Activated T-helper 2 cell treated with anti-CD3 and anti-CD28 coated beads, Interferon-gamma antibody, Interleukin-2, Interleukin-4, amounts not matched to agents 10 μg/mL and 5 μg/mL and 100 μg/mL, durations not matched to agents 14 hours and 24 hours and 36 hours (primary cell): Measurements from ENCODE around the gene SLC16A10. TPM values are rescaled to one million over a fixed set of nuclear protein-coding genes. Genes with fewer than 3 reads are reported as not detected.
"Not testable (repeated sequence)": the region's sequence is repeated elsewhere in the genome, so short reads cannot be mapped to it uniquely, and the experiment has no call there.

ENCODE experiments used
- DNase-seq: peaks from one replicate; pipeline ENCODE4 v3.0.0; 2021; ENCODE audit warnings: low spot score
- H3K27ac Mint-ChIP-seq: one replicate; pipeline ENCODE4 v1.8.0; 2021; ENCODE audit warnings: mixed read lengths
- H3K27me3 Mint-ChIP-seq: one replicate; pipeline ENCODE4 v1.8.0; 2021; ENCODE audit warnings: low read depth, mixed read lengths
- H3K36me3 Mint-ChIP-seq: one replicate; pipeline ENCODE4 v1.8.0; 2021; ENCODE audit warnings: low read depth, mixed read lengths
- H3K4me1 Mint-ChIP-seq: one replicate; pipeline ENCODE4 v1.8.0; 2021; ENCODE audit warnings: low read depth, mixed read lengths
- H3K4me3 Mint-ChIP-seq: one replicate; pipeline ENCODE4 v1.8.0; 2021; ENCODE audit warnings: low read depth, mild to moderate bottlenecking, moderate library complexity, mixed read lengths
- H3K9me3 Mint-ChIP-seq: one replicate; pipeline ENCODE4 v1.8.0; 2021; ENCODE audit warnings: mixed read lengths
- intact Hi-C: fragments of 100-400 bp; cut with micrococcal nuclease; formaldehyde crosslinking; loops from one replicate; pipeline ENCODE4 v1.15.1; 2023
- total RNA-seq: library from RNA; stranded (reverse); gene quantifications from 2 replicates; pipeline ENCODE4 v1.2.3, GENCODE V29; 2022

SLC16A10 gene, protein sequence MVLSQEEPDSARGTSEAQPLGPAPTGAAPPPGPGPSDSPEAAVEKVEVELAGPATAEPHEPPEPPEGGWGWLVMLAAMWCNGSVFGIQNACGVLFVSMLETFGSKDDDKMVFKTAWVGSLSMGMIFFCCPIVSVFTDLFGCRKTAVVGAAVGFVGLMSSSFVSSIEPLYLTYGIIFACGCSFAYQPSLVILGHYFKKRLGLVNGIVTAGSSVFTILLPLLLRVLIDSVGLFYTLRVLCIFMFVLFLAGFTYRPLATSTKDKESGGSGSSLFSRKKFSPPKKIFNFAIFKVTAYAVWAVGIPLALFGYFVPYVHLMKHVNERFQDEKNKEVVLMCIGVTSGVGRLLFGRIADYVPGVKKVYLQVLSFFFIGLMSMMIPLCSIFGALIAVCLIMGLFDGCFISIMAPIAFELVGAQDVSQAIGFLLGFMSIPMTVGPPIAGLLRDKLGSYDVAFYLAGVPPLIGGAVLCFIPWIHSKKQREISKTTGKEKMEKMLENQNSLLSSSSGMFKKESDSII
- 2.9 and 3.6 TPM in 2 replicates for total RNA-seq

GRCh38 chr6:111087106-111087835, at the start of gene SLC16A10:
Gene SLC16A10, plus strand, starts transcription at chr6:111087503. Its CDS starts 250 bp downstream, at chr6:111087753.
- peak within 1 kb of the TSS; percentile 4 for H3K27ac Mint-ChIP-seq
- H3K36me3 Mint-ChIP-seq, result no peaks in the 10 kb centered on the region
- DNase-seq, result peak; percentile 66
- H3K9me3 Mint-ChIP-seq, result no peaks in the 10 kb centered on the region
- peaks cover 22% of the 10 kb centered on the region for H3K4me1 Mint-ChIP-seq
- peak within 1 kb of the TSS; percentile 80 for H3K4me3 Mint-ChIP-seq
- intact Hi-C loops, result no loop called here
- H3K27me3 Mint-ChIP-seq, result peaks cover 19% of the 10 kb centered on the region

DNA sequence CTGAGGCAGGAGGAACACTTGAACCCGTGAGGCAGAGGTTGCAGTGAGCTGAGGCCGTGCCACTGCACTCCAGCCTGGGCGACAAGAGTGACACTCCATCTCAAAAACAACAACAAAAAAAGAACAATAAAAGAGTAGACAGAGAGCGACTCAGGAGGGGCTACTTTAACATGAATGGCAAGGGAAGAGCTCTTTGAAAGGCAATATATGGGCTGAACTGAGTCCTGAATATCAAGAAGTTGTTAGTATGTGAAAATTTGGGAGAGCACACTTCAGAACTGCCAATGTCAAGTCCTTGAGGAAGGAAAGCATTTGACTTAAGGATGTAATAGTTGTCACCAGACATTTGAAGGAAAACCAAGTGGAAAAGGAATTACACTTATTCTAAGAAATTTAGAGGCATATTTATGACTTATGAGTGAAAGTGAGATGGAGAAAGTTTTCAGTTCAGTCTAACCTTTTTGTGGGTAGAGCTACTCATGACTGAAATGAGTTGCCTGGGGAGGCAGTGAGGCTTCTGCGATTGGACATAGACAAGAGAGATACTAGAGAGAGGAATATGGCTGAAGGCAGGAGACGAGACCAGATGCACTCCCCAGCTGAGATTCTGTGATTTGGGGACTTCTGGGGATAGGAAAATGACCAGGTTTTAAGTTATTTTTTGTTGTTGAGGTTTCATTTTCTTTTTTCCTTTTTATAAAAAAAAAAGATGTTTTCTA, 48.6 kb upstream of the SLC16A10 start:
- Mint-ChIP-seq H3K36me3 (no peaks in the 10 kb centered on the region), H3K4me3 (no peak overlapping the region), H3K9me3 (peaks cover 4% of the 10 kb centered on the region), H3K27me3 (peaks cover 9% of the 10 kb centered on the region), H3K4me1 (peaks cover 5% of the 10 kb centered on the region), H3K27ac (no peak overlapping the region)
- DNase-seq, result no peak
- intact Hi-C loops, result no loop called here

GRCh38 chr6:111041917-111042316, 45.4 kb upstream of the SLC16A10 start:
- Mint-ChIP-seq H3K27me3 (peaks cover 19% of the 10 kb centered on the region), H3K4me1 (peaks cover 5% of the 10 kb centered on the region), H3K4me3 (no peak overlapping the region), H3K36me3 (no peaks in the 10 kb centered on the region), H3K9me3 (peaks cover 4% of the 10 kb centered on the region), H3K27ac (no peak overlapping the region)
- DNase-seq, result no peak
- intact Hi-C loops, result no loop called here

DNA sequence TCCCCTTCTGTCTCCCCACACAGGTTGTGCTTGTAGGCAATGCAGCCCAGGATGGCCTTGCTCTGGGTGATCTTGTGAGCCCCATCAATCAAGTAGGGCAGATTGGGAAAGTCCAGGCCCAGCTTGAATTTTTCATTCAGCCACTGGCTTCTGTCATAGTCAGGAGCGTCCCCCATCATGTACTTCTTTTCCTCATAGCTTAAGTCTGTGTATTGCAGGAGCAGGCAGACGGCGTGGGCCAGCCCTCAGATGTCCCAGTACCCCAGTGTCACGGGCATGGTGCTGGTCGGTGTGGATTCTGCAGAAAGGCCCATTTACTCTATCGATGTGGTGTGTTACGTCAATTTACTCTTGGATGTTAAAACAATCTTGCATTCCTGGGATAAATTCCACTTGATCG, 40.1 kb upstream of the SLC16A10 start:
- no peaks in the 10 kb centered on the region for H3K9me3 Mint-ChIP-seq
- H3K27ac Mint-ChIP-seq, result no peak overlapping the region
- no peak overlapping the region for H3K4me3 Mint-ChIP-seq
- H3K4me1 Mint-ChIP-seq, result no peaks in the 10 kb centered on the region
- intact Hi-C loops, result no loop called here
- DNase-seq, result no peak
- H3K36me3 Mint-ChIP-seq, result no peaks in the 10 kb centered on the region
- H3K27me3 Mint-ChIP-seq, result peaks cover 20% of the 10 kb centered on the region

DNA sequence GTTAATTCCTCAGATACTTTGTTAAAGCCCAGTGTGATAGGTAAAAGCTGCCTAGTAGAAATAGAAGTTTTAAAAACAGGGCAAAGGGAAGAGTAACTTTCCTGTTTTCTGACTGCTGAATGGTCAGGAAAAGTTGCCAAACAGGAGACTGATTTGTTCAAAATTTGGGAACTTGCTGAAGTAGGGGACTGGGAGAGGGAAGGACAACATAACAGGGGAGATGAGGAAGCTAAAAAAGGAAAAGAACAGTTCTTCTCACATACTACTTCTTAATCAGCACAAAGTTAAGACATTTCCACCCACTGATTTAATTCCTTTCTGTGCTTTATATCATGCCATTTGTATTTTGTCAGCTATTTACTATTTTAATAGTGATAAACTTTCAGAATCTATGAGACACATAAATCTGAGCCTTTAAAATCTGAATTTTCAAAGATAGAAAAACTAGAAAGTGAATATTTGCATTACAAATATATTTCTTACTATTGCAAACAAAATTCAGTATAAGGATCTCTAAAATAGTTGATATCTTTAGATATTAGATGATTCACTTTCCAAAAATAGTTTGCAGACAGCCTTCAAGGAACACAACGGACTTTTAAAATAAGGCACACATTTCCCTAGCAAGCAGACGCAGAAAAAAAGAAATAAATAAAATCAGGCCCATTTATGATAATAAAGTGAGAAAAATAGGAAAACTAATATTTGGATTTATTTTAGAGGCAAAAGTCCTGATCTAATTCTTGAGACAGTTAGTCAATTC, 36.9 kb upstream of the SLC16A10 start:
- Mint-ChIP-seq H3K9me3 (no peaks in the 10 kb centered on the region), H3K36me3 (no peaks in the 10 kb centered on the region), H3K27me3 (peaks cover 4% of the 10 kb centered on the region), H3K27ac (no peak overlapping the region), H3K4me1 (no peaks in the 10 kb centered on the region), H3K4me3 (no peak overlapping the region)
- no peak for DNase-seq
- intact Hi-C loops, result no loop called here

DNA sequence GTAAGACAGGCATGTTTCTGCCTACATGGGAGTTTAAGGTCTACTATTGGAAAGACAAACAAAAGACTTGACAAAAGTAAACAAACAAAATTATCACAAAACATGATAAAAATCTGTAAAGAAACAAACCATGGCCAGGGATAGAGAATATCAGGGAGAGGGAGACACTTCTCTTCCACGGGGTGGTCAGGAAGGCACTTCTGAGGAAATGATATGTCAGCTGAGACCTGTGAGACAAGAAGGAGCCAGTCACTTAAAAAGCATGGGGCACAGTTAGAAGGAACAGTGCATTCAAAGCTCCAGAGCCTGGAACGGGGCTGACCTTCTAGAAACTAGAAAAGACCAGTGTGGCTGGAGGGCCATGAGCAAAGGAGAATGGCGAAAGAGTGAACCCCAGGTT, 35.1 kb upstream of the SLC16A10 start:
- Mint-ChIP-seq H3K36me3 (no peaks in the 10 kb centered on the region), H3K9me3 (no peaks in the 10 kb centered on the region), H3K4me3 (no peak overlapping the region), H3K27ac (no peak overlapping the region), H3K27me3 (peaks cover 5% of the 10 kb centered on the region), H3K4me1 (no peaks in the 10 kb centered on the region)
- intact Hi-C loops, result no loop called here
- DNase-seq, result no peak

DNA sequence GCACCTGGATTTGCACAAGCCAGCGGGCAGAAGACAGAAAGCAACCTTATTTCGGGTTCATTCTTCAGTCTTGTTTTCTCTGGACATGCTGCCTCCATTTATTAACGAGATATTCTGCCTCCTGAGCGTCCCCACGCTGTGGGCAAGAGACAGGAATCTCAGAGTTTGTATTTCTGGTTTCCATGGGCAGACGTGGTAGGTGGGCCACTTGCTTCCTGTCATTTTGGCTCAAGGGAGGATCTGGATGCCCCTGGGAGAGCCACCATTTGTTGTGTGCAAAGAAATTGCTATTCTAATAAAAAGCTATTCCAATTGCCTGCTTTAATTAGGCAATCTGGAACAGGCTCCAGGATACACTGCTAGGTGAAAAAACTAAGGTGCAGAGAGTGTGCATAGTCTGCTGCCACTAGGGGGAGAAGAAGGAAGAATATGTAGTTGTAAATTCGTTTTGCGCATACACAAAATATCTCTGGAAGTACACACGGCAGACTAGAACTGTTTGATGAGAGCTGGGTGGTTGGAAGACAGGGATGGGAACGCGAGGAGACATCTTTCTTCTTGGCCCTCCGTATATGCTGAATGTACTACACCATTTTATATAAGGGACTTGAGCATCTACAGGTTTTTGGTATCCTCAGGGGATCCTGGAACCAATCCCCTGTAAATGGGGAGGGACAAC, 30.1 kb upstream of the SLC16A10 start:
- H3K36me3 Mint-ChIP-seq, result no peaks in the 10 kb centered on the region
- peaks cover 5% of the 10 kb centered on the region for H3K9me3 Mint-ChIP-seq
- peaks cover 5% of the 10 kb centered on the region for H3K27me3 Mint-ChIP-seq
- peaks cover 4% of the 10 kb centered on the region for H3K4me1 Mint-ChIP-seq
- no peak overlapping the region for H3K4me3 Mint-ChIP-seq
- DNase-seq, result no peak
- intact Hi-C loops, result loop anchor here (1.0 to 5.0 kb wide), 2 partner anchors 100 to 153 kb away; no protein-coding TSS in a partner anchor
- H3K27ac Mint-ChIP-seq, result no peak overlapping the region

DNA sequence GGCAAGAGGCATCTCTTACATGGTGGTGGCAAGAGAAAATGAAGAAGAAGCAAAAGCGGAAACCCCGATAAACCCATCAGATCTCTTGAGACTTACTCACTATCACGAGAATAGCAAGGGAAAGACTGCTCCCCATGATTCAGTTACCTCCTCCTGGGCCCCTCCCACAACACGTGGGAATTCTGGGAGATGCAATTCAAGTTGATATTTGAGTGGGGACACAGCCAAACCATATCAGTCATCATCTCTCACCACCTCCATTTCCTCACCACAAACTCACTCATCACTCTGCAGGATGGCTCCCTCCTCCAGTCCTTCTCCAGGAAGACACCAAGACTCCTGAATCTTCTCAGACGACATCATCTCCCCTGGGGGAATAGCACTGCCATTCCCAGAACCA, 25.8 kb upstream of the SLC16A10 start:
- peaks cover 5% of the 10 kb centered on the region for H3K27me3 Mint-ChIP-seq
- peaks cover 21% of the 10 kb centered on the region for H3K9me3 Mint-ChIP-seq
- peaks cover 4% of the 10 kb centered on the region for H3K4me1 Mint-ChIP-seq
- no peak overlapping the region for H3K27ac Mint-ChIP-seq
- no peak overlapping the region for H3K4me3 Mint-ChIP-seq
- no peak for DNase-seq
- intact Hi-C loops, result no loop called here
- H3K36me3 Mint-ChIP-seq, result no peaks in the 10 kb centered on the region

GRCh38 chr6:111061985-111062384, 25.3 kb upstream of the SLC16A10 start:
- peaks cover 21% of the 10 kb centered on the region for H3K9me3 Mint-ChIP-seq
- H3K4me3 Mint-ChIP-seq, DNase-seq, H3K27me3 Mint-ChIP-seq, intact Hi-C loops, H3K4me1 Mint-ChIP-seq, H3K27ac Mint-ChIP-seq, H3K36me3 Mint-ChIP-seq: not testable (repeated sequence)

- H3K4me3 Mint-ChIP-seq, H3K36me3 Mint-ChIP-seq, H3K27ac Mint-ChIP-seq, H3K4me1 Mint-ChIP-seq, H3K27me3 Mint-ChIP-seq, intact Hi-C loops, DNase-seq: not testable (repeated sequence)
- H3K9me3 Mint-ChIP-seq, result peaks cover 21% of the 10 kb centered on the region
Measured at GRCh38 chr6:111062860-111063259, 24.4 kb upstream of the SLC16A10 start.

GRCh38 chr6:111068109-111068865, 19.0 kb upstream of the SLC16A10 start:
- intact Hi-C loops, result no loop called here
- H3K27ac Mint-ChIP-seq, result no peak overlapping the region
- H3K36me3 Mint-ChIP-seq, result no peaks in the 10 kb centered on the region
- no peak overlapping the region for H3K4me3 Mint-ChIP-seq
- peaks cover 15% of the 10 kb centered on the region for H3K9me3 Mint-ChIP-seq
- peaks cover 13% of the 10 kb centered on the region for H3K27me3 Mint-ChIP-seq
- no peaks in the 10 kb centered on the region for H3K4me1 Mint-ChIP-seq
- no peak for DNase-seq
